Chondrocyte (in vitro differentiated cells): ENCODE data around the gene MTFR1L. TPM values are rescaled to one million over a fixed set of nuclear protein-coding genes. Genes with fewer than 3 reads are reported as not detected.
A peak's percentile ranks its signal among the peaks of the same experiment; 100 is the strongest.

Experiments
- DNase-seq: peaks from one replicate; pipeline ENCODE4 v3.0.0; 2021; ENCODE audit warnings: mixed read lengths, low spot score
- H3K27ac Mint-ChIP-seq: one replicate; pipeline ENCODE4 v1.8.0; 2021; ENCODE audit warnings: mild to moderate bottlenecking, moderate library complexity, mixed read lengths; ENCODE audit not compliant: unreplicated experiment
- H3K27me3 Mint-ChIP-seq: 2 replicates; pipeline ENCODE4 v1.8.0; 2021; ENCODE audit warnings: low read depth, mixed read lengths
- H3K36me3 Mint-ChIP-seq: 2 replicates; pipeline ENCODE4 v1.8.0; 2021; ENCODE audit warnings: low read depth, mixed read lengths
- H3K4me1 Mint-ChIP-seq: 2 replicates; pipeline ENCODE4 v1.8.0; 2021; ENCODE audit warnings: low read depth, mild to moderate bottlenecking, mixed read lengths
- H3K4me3 Mint-ChIP-seq: one replicate; pipeline ENCODE4 v1.8.0; 2021; ENCODE audit warnings: mild to moderate bottlenecking, moderate library complexity, mixed read lengths; ENCODE audit not compliant: unreplicated experiment
- H3K9me3 Mint-ChIP-seq: 2 replicates; pipeline ENCODE4 v1.8.0; 2021; ENCODE audit warnings: low read depth, mixed read lengths
- CTCF ChIP-seq: fragments of 200-600 bp; sonication (generic); IDR thresholded peaks from 2 replicates; pipeline ENCODE4 v1.5.0; 2021; ENCODE audit warnings: antibody characterized with exemption, mild to moderate bottlenecking, moderate library complexity
- total RNA-seq: library from RNA; stranded (reverse); gene quantifications from 3 replicates; pipeline ENCODE4 v1.2.1, GENCODE V29; 2021

MTFR1L gene
- total RNA-seq, 1 donor from 2014 or later: 51.2 TPM

- no peak for TF ChIP-seq CTCF
- peaks cover 35% of the 10 kb centered on the region for H3K4me1 Mint-ChIP-seq
- H3K4me3 Mint-ChIP-seq: peak overlapping the region; percentile 98
- no peaks in the 10 kb centered on the region for H3K9me3 Mint-ChIP-seq
- DNase-seq: peak; percentile 79
- H3K36me3 Mint-ChIP-seq: peaks cover under 1% of the 10 kb centered on the region
- no peaks in the 10 kb centered on the region for H3K27me3 Mint-ChIP-seq
- H3K27ac Mint-ChIP-seq: peak overlapping the region; percentile 99
Measured at GRCh38 chr1:25820247-25821111, 725 bp downstream of the MTFR1L start.

- peak overlapping the region; percentile 98 for H3K4me3 Mint-ChIP-seq
- no peak for DNase-seq
- H3K27ac Mint-ChIP-seq: peak overlapping the region; percentile 93
- H3K4me1 Mint-ChIP-seq: peaks cover 35% of the 10 kb centered on the region
- no peak for TF ChIP-seq CTCF
- H3K27me3 Mint-ChIP-seq: no peaks in the 10 kb centered on the region
- H3K36me3 Mint-ChIP-seq: peaks cover 1% of the 10 kb centered on the region
- H3K9me3 Mint-ChIP-seq: no peaks in the 10 kb centered on the region
Measured at GRCh38 chr1:25821112-25821476, 1.3 kb downstream of the MTFR1L start.

GRCh38 chr1:25821630-25822091, 1.9 kb downstream of the MTFR1L start:
- no peak for DNase-seq
- peaks cover 4% of the 10 kb centered on the region for H3K36me3 Mint-ChIP-seq
- no peaks in the 10 kb centered on the region for H3K27me3 Mint-ChIP-seq
- peaks cover 35% of the 10 kb centered on the region for H3K4me1 Mint-ChIP-seq
- H3K9me3 Mint-ChIP-seq: no peaks in the 10 kb centered on the region
- no peak for TF ChIP-seq CTCF
- peak overlapping the region; percentile 93 for H3K27ac Mint-ChIP-seq
- peak overlapping the region; percentile 98 for H3K4me3 Mint-ChIP-seq

- no peak for DNase-seq
- no peak for TF ChIP-seq CTCF
- Mint-ChIP-seq H3K4me1 (peaks cover 17% of the 10 kb centered on the region), H3K4me3 (no peak overlapping the region), H3K27ac (peak overlapping the region; percentile 12), H3K9me3 (no peaks in the 10 kb centered on the region), H3K27me3 (no peaks in the 10 kb centered on the region), H3K36me3 (peaks cover 24% of the 10 kb centered on the region)
Measured at GRCh38 chr1:25825605-25826004, 5.9 kb downstream of the MTFR1L start.

- H3K9me3 Mint-ChIP-seq: no peaks in the 10 kb centered on the region
- TF ChIP-seq CTCF: no peak
- peak; percentile 72 for DNase-seq
- H3K4me3 Mint-ChIP-seq: no peak overlapping the region
- no peak overlapping the region for H3K27ac Mint-ChIP-seq
- peaks cover 28% of the 10 kb centered on the region for H3K36me3 Mint-ChIP-seq
- H3K27me3 Mint-ChIP-seq: no peaks in the 10 kb centered on the region
- H3K4me1 Mint-ChIP-seq: peaks cover 8% of the 10 kb centered on the region
Measured at GRCh38 chr1:25826571-25826970, 6.8 kb downstream of the MTFR1L start.
